Suppressor macrophage (primary cell): Measurements from ENCODE around the gene AP4M1.
A peak's percentile ranks its signal among the peaks of the same experiment; 100 is the strongest.

Experiments used
- DNase-seq, 4 experiments: peaks; one replicate each; pipeline ENCODE4 v3.0.0-alpha.2; 2020 to 2022

The AP4M1 gene

GRCh38 chr7:100087055-100087750 lies 14.2 kb upstream of the AP4M1 start:
- DNase-seq = no peak

GRCh38 chr7:100088095-100088620 lies 13.3 kb upstream of the AP4M1 start:
- DNase-seq = no peak

GRCh38 chr7:100088621-100089457 lies 12.6 kb upstream of the AP4M1 start, which contains the start of gene COPS6:
Gene COPS6, plus strand, starts transcription at chr7:100088969. Its CDS starts 22 bp downstream, at chr7:100088991.
- peak; percentile 81 to 95 (median 88) for DNase-seq

GRCh38 chr7:100089458-100090196 lies 11.8 kb upstream of the AP4M1 start:
- peak in 1 of 4 experiments; percentile 9 for DNase-seq

- no peak for DNase-seq
Measured at GRCh38 chr7:100090527-100091410, 10.7 kb upstream of the AP4M1 start.

- peak in 1 of 4 experiments; percentile 14 for DNase-seq
Measured at GRCh38 chr7:100091411-100092181, 9.8 kb upstream of the AP4M1 start.

- no peak for DNase-seq
Measured at GRCh38 chr7:100093054-100093453, 8.4 kb upstream of the AP4M1 start.

- DNase-seq = no peak
Measured at GRCh38 chr7:100093498-100093897, 7.9 kb upstream of the AP4M1 start.

GRCh38 chr7:100093925-100094486 lies 7.4 kb upstream of the AP4M1 start:
- DNase-seq = no peak

- DNase-seq = no peak
Measured at GRCh38 chr7:100095289-100095688, 6.2 kb upstream of the AP4M1 start.

GRCh38 chr7:100095704-100096103 lies 5.7 kb upstream of the AP4M1 start:
- DNase-seq = no peak

GRCh38 chr7:100098913-100099312 lies 2.5 kb upstream of the AP4M1 start:
- DNase-seq = no peak

GRCh38 chr7:100099452-100099851 lies 2.0 kb upstream of the AP4M1 start:
- DNase-seq = no peak

- DNase-seq = peak; percentile 95 to 99 (median 97)
Measured at GRCh38 chr7:100100420-100101015, 925 bp upstream of the AP4M1 start.

GRCh38 chr7:100102950-100103840 lies 1.8 kb downstream of the AP4M1 start:
- DNase-seq = no peak

- DNase-seq = no peak
Measured at GRCh38 chr7:100105534-100105933, 4.1 kb downstream of the AP4M1 start.

GRCh38 chr7:100106633-100107032 lies 5.2 kb downstream of the AP4M1 start:
- no peak for DNase-seq

- DNase-seq = no peak
Measured at GRCh38 chr7:100107125-100107737, 5.8 kb downstream of the AP4M1 start.

- no peak for DNase-seq
Measured at GRCh38 chr7:100107890-100108289, 6.4 kb downstream of the AP4M1 start.
